Right renal cortex interstitium (tissue), 3 donors: ENCODE results near the gene LRRC75A. TPM values are rescaled to one million over a fixed set of nuclear protein-coding genes. Genes with fewer than 3 reads are reported as not detected.
"Not testable (repeated sequence)": the region's sequence is repeated elsewhere in the genome, so short reads cannot be mapped to it uniquely, and the experiment has no call there.

ENCODE experiments used
- DNase-seq, 3 donors: peaks; one replicate each; pipeline ENCODE4 v3.0.0-alpha.2; 2013; ENCODE audit warnings: low read depth in 3 of 3, low spot score in 2 of 3
- polyA plus RNA-seq, 3 donors: library from polyadenylated mRNA; unstranded; fragments of 120-200 nt; gene quantifications; one replicate each; pipeline ENCODE4 v1.2.1, GENCODE V29; 2013; ENCODE audit not compliant: insufficient read length in 3 of 3

Gene LRRC75A
- polyA plus RNA-seq, 3 donors = 4.2 to 4.7 (median 4.6) TPM

GRCh38 chr17:16415031-16415924 is 76.7 kb downstream of the LRRC75A start, which contains the start of gene TRPV2:
Gene TRPV2, plus strand, starts transcription at chr17:16415571. Its CDS starts 2,098 bp downstream, at chr17:16417669.
- no peak for DNase-seq

GRCh38 chr17:16407911-16408588 is 83.9 kb downstream of the LRRC75A start:
- DNase-seq = no peak

- DNase-seq = peak in 1 of 3 donors; percentile 43
These were observed 85.0 kb downstream of the LRRC75A start for GRCh38 chr17:16406742-16407674.

- not testable (repeated sequence) for DNase-seq
These were observed 88.1 kb downstream of the LRRC75A start for GRCh38 chr17:16403847-16404246.

- DNase-seq = no peak
These were observed 93.4 kb downstream of the LRRC75A start for GRCh38 chr17:16398270-16399267.

- DNase-seq = not testable (repeated sequence)
These were observed 95.3 kb downstream of the LRRC75A start for GRCh38 chr17:16396693-16397092.

- not testable (repeated sequence) for DNase-seq
These were observed 96.1 kb downstream of the LRRC75A start for GRCh38 chr17:16395887-16396286.

GRCh38 chr17:16392491-16392890 is 99.5 kb downstream of the LRRC75A start:
- DNase-seq = not testable (repeated sequence)

Other genes starting within 250 kb of the LRRC75A start
- 10 to 100 TPM; 70.1 to 75.0 (median 70.8) TPM for gene CENPV, start 138.7 kb downstream of the LRRC75A start, polyA plus RNA-seq
- gene UBB, start 111.1 kb downstream of the LRRC75A start, polyA plus RNA-seq = 1,000 to 10,000 TPM; 2,522 to 2,599 (median 2,549) TPM
- 1 to 10 TPM; 2.3 to 3.1 (median 2.9) TPM for gene TRPV2, start 76.6 kb downstream of the LRRC75A start, polyA plus RNA-seq
- gene ZNF287, start 77.0 kb upstream of the LRRC75A start, polyA plus RNA-seq = 10 to 100 TPM; 10.8 to 12.7 (median 11.6) TPM
- gene ZNF624, start 161.7 kb upstream of the LRRC75A start, polyA plus RNA-seq = 10 to 100 TPM; 11.8 to 14.0 (median 13.0) TPM
- gene CCDC144A, start 198.0 kb upstream of the LRRC75A start, polyA plus RNA-seq = 1 to 10 TPM in 2 of 3 donors, under 1 TPM in 1; 0.78 to 3.1 (median 1.2) TPM